ENCODE results near the gene SPOCK1. TPM values are rescaled to one million over a fixed set of nuclear protein-coding genes. Genes with fewer than 3 reads are reported as not detected.
"Not testable (repeated sequence)": the region's sequence is repeated elsewhere in the genome, so short reads cannot be mapped to it uniquely, and the experiment has no call there.

SPOCK1 gene
- total and polyA plus RNA-seq, 9 of the 15 experiments (the other 6 are each of a cell fraction or from before 2014, with no cell fraction given), result 0.01 to 0.35 (median 0.04) TPM; not detected in 6

DNA sequence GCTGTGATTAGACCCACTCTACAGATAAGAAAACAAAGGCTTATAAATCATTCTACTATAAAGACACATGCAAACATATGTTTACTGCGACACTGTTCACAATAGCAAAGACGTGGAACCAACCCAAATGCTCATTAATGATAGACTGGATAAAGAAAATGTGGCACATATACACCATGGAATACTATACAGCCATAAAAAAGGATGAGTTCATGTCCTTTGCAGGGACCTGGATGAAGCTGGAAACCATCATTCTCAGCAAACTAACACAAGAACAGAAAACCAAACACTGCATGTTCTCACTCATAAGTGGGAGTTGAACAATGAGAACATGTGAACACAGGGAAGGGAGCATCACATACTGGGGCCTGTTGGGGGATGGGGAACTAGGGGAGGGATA, 240.0 kb downstream of the SPOCK1 start:
- intact Hi-C loops (cut with micrococcal nuclease); H3K27me3 ChIP-seq (ENCODE audit: control insufficient read depth in 2 of 2, insufficient read depth in 2 of 2, low read length in 2 of 2): not testable (repeated sequence)

GRCh38 chr5:137254119-137255090, 244.7 kb downstream of the SPOCK1 start:
- ChIA-PET CTCF (ENCODE audit: low intra/inter-chr PET ratio) (no interaction called here), POLR2A (interaction anchor here (0.6 kb wide), 1 partner anchor 278 kb away, joined by 3 read pairs; no protein-coding TSS in a partner anchor)
- Histone ChIP-seq H3K4me3 (no peak overlapping the region), H3K9ac (ENCODE audit: insufficient read depth in 1 of 2, low read depth in 2 of 2, low read length in 2 of 2) (no peak overlapping the region), H3K79me2 (ENCODE audit: control insufficient read depth, insufficient read depth, low read length) (no peaks in the 10 kb centered on the region), H3K27ac (ENCODE audit: extremely low read depth, low read depth, low read length) (no peak overlapping the region), H3K4me2 (ENCODE audit: insufficient read depth, low read length) (no peak overlapping the region), H3K27me3 (ENCODE audit: control insufficient read depth in 2 of 2, insufficient read depth in 2 of 2, low read length in 2 of 2) (no peaks in the 10 kb centered on the region; a peak in 2 of 5 replicates), H3K9me3 (replicated peaks; ENCODE audit: control insufficient read depth, insufficient read depth, low read depth, low read length) (no peaks in the 10 kb centered on the region), H4K20me1 (replicated peaks; ENCODE audit: control insufficient read depth, insufficient read depth, low read length) (no peaks in the 10 kb centered on the region), H3K4me1 (replicated peaks in 1 of 2; ENCODE audit: control insufficient read depth in 2 of 2, insufficient read depth in 2 of 2, low read length in 2 of 2) (no peaks in the 10 kb centered on the region), H3K36me3 (ENCODE audit: control insufficient read depth, insufficient read depth, low read length) (no peaks in the 10 kb centered on the region), H2AFZ (ENCODE audit: low read depth, low read length) (no peak overlapping the region), H3K9me1 (ENCODE audit: control insufficient read depth, insufficient read depth, low read length) (no peaks in the 10 kb centered on the region)
- intact Hi-C loops (cut with micrococcal nuclease) (no loop called here), in situ Hi-C loops (cut with MboI) (no loop called here)
- FAIRE-seq (no peak), DNase-seq (ENCODE audit: extremely low read depth in 1 of 4, low spot score in 3 of 4) (no peak), ATAC-seq (no peak)
- 1% methylated on average over 9 of the region's 9 CpGs for WGBS (ENCODE audit: insufficient coverage, low coverage, missing lambda C conversion rate)
- no peak for TF ChIP-seq ILF3 (IDR thresholded peaks at IDR 0.05; ENCODE audit: borderline replicate concordance)
- TF ChIP-seq PREB (CRISPR knock-in tag; IDR thresholded peaks at IDR 0.05), result no peak
- TF ChIP-seq CBX5 (IDR thresholded peaks at IDR 0.05; ENCODE audit: borderline replicate concordance, low read depth), result no peak
- no peak for TF ChIP-seq ZBTB9 (CRISPR knock-in tag; IDR thresholded peaks at IDR 0.05)
- no peak for TF ChIP-seq SRSF3 (IDR thresholded peaks at IDR 0.05; ENCODE audit: insufficient read depth, low read length)
- no peak for TF ChIP-seq RBM39 (optimal IDR thresholded peaks at IDR 0.05; ENCODE audit: low read depth, low read length)
- TF ChIP-seq TRIM28 (IDR thresholded peaks at IDR 0.05), result no peak
- TF ChIP-seq TSC22D4 (tag; IDR thresholded peaks at IDR 0.05), result no peak
- no peak for TF ChIP-seq ZSCAN29 (IDR thresholded peaks at IDR 0.05)
- no TSS peak for BruUV-seq (replicated peaks)

More for the DNA sequence above, 240.0 kb downstream of the SPOCK1 start:
- BruUV-seq (replicated peaks); ATAC-seq; H4K20me1 ChIP-seq (replicated peaks; ENCODE audit: control insufficient read depth, insufficient read depth, low read length); H3K4me2 ChIP-seq (ENCODE audit: insufficient read depth, low read length); H3K9me1 ChIP-seq (ENCODE audit: control insufficient read depth, insufficient read depth, low read length); H3K79me2 ChIP-seq (ENCODE audit: control insufficient read depth, insufficient read depth, low read length); H3K4me1 ChIP-seq (replicated peaks in 1 of 2; ENCODE audit: control insufficient read depth in 2 of 2, insufficient read depth in 2 of 2, low read length in 2 of 2); H3K27ac ChIP-seq (ENCODE audit: extremely low read depth, low read depth, low read length); CTCF ChIA-PET (ENCODE audit: low intra/inter-chr PET ratio); H3K36me3 ChIP-seq (ENCODE audit: control insufficient read depth, insufficient read depth, low read length); DNase-seq (ENCODE audit: extremely low read depth in 1 of 4, low spot score in 3 of 4); FAIRE-seq; H3K9me3 ChIP-seq (replicated peaks; ENCODE audit: control insufficient read depth, insufficient read depth, low read depth, low read length); H3K9ac ChIP-seq (ENCODE audit: insufficient read depth in 1 of 2, low read depth in 2 of 2, low read length in 2 of 2); in situ Hi-C loops (cut with MboI); H3K4me3 ChIP-seq; H2AFZ ChIP-seq (ENCODE audit: low read depth, low read length): not testable (repeated sequence)
- POLR2A ChIA-PET, result interaction anchor here (0.9 kb wide), 1 partner anchor 12 kb away, joined by 3 read pairs; no protein-coding TSS in a partner anchor
- TF ChIP-seq KDM1A (IDR thresholded peaks at IDR 0.05), result peak in 1 of 2 experiments; percentile 26; a peak in 1 of 4 replicates
- WGBS (ENCODE audit: insufficient coverage, low coverage, missing lambda C conversion rate), result 0% methylated on average over 2 of the region's 2 CpGs
